Glomerular endothelial cell (primary cell): Measurements from ENCODE around the gene WDR90. TPM values are rescaled to one million over a fixed set of nuclear protein-coding genes. Genes with fewer than 3 reads are reported as not detected.

Experiments used
- DNase-seq: peaks from one replicate; pipeline ENCODE4 v3.0.0-alpha.2; 2011; ENCODE audit warnings: low read depth, low spot score; ENCODE audit errors: extremely low read depth
- total RNA-seq: library from RNA; depleted of rRNA; stranded (reverse); fragments of >200 nt; gene quantifications from 2 replicates; pipeline ENCODE4 v1.2.3, GENCODE V29; 2015

Gene WDR90
- total RNA-seq, 1 donor from 2014 or later, result 21.2 TPM

DNA sequence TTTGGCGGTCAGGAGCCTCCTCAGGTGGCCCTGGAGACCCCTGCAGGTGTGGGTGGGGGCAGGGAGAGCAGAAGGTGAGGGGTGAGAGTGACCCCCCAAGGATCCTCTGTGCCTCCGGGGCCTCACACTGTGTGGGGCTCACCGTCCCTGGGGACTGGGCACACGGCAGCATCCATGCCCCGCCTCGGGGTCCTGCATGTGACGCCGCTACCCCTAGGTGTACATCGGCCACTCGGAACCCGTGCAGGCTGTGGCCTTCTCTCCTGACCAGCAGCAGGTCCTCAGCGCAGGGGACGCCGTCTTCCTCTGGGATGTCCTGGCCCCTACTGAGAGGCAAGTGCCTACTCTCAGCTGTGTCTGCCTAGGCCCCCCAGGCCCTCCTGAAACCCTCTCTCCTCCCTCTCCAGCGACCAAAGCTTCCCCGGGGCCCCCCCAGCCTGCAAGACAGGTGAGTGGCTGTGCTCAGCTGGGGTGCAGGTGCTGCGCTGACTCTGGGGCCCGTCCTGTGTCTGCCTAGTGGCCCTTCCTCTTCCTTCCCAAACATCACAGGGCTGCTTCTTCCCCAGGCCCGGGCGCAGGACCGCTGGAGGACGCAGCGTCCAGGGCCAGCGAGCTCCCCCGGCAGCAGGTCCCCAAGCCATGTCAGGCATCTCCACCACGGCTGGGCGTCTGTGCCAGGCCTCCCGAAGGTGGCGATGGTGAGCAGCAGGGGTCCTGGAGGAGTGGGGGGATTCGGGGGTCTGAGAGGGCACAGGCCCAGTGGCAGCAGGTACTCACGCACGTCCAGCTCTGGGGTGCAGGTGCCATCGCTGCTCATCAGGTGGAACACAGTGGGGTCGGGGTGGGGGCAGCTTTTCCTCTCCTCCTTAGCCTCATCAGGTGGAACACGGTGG is 9.8 kb downstream of the WDR90 start:
- no peak for DNase-seq

DNA sequence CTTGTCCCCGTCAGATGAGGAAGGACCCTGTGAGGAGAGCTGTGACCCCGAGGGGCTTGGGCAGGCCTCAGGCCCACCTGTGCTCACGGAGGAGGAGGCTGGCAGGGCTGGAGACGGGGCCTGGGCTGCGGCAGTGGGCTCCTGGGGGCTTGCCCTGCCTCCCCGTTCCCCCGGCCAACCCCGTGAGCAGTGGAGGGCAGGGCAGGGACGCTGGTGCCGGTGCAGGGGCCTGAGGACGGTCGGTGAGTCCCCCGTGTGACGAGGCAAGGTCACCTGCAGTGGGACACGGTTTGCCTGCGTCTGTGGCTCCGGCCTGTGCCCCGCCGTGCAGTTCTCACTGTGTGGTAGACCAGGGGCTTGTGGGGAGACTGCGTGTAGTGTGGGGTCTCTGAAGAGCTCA is 10.5 kb downstream of the WDR90 start:
- no peak for DNase-seq

DNA sequence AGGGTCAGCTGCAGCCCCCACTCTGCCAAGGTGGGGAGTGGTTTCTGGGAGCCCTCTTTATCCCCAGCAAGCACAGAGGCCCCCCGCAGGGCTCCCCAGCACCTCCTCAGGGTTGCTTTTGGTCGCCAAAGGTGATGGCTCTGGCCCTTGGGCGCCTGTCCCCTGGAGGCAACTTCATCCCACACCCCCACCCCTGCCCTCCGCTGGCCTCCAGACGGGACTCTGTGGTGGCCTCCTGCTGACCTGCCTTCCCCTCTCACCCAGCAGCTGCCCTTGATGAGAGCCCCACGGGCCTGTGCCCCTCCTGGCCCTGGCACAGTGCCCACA is 10.9 kb downstream of the WDR90 start:
- DNase-seq, result no peak

DNA sequence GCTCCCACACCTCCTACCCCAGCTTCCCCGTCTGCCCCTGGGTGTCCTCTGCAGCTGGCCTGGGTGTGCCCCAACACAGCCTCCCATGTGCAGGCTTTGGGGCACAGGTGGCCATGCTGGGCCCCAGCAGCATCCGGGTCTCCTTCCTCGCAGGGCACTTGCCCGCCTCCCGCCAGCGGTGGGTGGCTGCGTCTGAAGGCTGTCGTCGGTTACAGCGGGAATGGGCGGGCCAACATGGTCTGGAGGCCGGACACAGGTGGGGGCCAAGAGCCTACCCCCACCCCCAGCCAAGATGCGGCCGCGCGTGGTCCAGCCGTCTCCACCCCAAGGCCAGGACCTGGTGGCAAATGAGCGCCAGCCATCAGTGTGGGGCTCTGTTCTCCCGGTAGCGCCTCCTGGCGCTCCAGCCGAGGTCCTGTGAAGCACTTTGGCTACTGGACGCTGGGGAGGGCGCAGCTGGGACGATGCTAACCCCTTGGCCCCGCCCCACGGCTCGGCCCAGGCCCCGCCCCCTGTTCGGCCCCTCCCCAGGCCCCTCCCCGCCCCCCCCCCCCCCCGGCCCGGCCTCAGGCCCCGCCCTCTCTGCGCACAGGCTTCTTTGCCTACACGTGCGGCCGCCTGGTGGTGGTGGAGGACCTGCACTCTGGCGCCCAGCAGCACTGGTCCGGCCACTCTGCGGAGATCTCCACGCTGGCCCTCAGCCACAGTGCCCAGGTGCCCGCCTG is 11.5 kb downstream of the WDR90 start:
- DNase-seq, result no peak

DNA sequence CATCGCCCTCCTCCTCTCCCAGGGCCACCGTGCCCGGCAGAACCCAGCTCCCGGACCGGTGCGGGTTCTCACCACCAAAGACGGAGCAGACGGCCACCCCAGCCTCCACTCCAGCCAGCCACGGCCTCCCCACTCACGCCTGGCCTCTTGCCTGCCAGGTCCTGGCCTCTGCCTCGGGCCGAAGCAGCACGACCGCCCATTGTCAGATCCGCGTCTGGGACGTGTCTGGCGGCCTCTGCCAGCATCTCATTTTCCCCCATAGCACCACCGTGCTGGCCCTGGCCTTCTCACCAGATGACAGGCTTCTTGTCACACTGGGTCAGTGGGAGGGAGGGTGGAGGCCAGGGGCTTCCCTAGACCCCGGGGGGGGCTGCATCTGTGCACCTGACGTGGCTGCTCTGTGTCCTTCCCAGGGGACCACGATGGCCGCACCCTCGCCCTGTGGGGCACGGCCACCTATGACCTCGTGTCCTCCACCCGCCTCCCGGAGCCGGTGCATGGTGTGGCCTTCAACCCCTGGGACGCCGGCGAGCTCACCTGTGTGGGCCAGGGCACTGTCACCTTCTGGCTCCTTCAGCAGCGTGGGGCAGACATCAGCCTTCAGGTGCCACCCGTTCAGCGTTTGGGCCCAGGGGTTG is 12.1 kb downstream of the WDR90 start:
- DNase-seq, result no peak

DNA sequence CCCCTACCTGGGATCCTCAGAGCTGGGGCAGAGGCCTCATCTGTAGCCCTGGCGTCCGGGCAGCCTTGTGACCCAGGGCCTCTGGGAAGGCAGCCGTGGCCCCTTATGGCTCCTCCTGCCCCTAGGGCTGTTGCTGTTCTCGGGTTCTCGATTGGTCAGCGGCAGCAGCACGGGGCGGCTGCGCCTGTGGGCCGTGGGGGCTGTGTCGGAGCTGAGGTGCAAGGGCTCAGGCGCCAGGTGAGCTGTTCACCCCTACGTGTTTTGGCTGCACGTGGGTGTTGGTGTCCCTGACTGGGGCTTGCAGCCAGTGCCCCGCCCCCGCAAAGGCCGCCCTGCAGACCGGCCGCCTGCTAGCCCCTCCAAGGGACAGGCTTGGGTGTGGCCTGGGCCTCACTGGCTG is 12.9 kb downstream of the WDR90 start:
- DNase-seq, result no peak

DNA sequence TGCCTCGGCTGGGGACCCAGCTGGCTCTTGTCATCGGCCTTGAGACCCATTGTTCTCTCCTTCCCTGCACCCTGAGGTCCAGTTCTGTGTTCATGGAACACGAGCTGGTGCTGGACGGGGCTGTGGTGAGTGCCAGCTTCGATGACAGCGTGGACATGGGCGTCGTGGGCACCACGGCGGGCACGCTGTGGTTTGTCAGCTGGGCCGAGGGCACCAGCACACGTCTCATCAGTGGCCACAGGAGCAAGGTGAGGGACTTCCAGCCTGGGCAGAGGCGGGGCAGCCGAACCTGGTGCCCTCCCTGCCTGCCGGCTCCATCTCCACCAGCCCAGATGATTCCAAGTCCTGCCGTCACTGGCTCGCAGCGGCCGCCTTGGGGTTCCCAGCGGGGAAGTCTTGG is 13.4 kb downstream of the WDR90 start:
- no peak for DNase-seq

DNA sequence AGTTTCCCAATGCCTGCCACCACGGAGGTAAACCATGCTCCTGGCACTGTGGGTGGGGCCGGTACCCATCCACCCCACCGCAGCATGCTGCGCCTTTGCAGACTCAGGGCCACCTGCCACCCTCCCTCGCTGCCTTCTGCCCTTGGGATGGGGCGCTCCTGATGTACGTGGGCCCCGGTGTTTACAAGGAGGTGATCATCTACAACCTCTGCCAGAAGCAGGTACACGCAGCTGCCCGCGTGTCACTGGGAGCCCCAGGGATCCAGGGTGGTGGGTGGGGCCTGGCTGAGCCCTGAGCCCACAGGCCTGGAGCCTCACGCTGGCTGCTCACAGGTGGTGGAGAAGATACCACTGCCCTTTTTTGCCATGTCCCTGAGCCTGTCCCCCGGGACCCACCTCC is 17.4 kb downstream of the WDR90 start:
- DNase-seq, result no peak

DNA sequence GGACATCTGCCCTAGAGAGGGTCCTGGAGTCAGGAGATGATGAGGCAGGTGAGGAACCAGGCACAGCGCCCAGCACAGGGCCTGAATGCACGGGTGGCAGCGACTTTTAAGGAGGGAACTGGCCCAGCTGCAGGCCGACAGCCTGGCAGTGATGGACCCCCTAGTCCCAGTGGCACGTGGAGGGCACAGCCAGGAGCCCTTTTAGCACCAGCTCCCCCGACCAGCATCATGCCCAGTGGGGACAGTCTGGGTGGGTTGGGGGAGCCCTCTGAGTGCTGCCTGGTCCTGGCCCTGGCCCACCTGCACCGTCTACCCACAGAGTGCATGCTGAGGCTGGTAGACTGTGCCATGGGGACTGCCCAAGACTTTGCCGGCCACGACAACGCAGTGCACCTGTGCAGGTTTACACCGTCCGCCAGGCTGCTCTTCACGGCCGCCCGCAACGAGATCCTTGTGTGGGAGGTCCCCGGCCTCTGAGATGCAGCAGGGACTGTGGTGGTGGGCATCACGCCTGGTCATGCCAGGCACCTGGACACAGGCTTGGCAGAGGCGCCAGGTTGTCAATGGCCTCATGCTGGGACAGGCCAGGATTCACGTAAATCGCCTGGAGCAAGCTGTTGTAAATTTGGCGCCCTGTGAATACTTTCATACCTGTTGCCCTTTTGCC is 18.1 kb downstream of the WDR90 start:
- no peak for DNase-seq

DNA sequence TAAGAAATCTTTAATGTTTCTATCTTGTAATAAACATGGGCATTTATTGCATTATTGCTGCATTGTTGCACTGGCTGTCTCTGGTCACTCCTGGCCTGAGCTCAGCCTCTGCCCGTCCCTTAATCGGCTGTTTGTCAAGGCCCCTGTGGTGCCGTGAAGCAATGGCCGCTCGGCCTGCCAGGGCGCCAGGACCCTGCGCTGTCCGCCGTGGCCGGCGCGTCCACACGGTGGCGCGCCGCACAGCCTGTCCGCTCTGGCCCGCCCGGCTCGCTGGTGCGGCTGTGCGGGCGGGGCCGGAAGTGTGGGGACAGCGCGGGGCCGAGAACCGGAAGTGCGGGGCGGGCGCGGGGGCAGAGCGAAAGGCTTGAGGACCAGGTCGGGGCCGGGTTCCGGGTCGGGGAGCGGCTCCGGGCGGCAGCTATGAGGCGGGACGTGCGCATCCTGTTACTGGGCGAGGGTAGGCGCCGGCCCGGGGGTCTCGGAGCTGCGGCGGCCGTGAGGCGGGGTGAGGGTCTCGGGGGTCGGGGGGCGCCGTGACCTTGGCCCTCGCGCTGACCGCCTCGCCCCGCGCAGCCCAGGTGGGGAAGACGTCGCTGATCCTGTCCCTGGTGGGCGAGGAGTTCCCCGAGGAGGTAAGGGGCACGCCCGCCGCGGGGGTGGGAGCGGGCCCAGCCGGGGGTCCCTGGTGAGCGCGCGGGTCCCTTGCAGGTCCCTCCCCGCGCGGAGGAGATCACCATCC is 18.8 kb downstream of the WDR90 start, which contains the start of gene RHOT2:
RHOT2 (plus strand) TSS at position 353 of the 739 bp plus-strand sequence; CDS start at position 421, 68 bp downstream.
- DNase-seq, result no peak

DNA sequence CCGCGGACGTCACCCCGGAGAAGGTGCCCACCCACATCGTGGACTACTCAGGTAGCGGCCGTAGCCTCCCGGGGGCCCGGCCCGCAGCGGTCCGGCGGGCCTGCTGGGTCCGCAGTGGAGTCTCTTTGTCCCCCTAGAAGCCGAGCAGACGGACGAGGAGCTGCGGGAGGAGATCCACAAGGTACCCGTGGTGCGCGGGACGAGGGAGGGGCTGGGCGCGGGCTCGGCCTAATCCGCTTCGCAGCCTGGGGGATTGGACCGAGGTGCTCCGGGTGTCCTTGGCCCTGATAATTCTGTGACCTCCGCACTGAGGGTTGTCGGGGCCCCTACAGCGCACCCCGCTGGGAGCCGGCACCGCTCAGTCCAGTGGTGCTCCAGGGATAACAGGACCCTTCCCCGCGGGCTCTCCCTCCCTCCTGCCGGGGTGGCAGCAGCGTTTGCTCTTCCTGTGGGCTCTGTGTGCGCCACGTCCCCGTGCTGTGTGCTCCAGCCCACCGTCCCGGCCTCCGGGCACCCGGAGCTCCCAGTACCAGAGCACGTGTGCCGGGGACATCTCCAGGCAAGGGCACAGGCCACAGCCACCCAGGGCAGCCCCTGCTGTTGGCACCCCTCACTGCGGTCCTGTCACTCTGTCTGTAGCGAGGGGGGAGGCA is 19.5 kb downstream of the WDR90 start:
- DNase-seq, result no peak

DNA sequence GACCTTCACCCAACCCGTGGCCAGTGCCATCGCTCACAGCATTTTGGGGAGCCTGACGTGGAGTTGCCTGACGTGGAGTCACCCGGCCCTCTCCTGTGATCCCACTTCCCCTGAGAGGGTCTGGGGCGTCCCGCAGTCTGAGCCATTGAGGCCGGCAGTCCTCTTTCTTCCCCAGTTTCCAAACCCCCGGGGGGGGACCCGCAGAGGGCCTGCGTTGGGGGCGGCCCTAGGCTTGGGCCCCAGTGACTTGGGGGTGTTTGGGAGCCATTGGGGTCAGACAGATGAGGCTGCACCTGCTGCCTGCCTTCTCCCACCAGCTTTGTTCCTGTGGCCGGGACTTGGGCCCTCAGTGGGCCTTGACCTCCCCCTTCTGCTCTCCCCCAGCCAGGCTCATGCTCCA is 20.5 kb downstream of the WDR90 start:
- no peak for DNase-seq

DNA sequence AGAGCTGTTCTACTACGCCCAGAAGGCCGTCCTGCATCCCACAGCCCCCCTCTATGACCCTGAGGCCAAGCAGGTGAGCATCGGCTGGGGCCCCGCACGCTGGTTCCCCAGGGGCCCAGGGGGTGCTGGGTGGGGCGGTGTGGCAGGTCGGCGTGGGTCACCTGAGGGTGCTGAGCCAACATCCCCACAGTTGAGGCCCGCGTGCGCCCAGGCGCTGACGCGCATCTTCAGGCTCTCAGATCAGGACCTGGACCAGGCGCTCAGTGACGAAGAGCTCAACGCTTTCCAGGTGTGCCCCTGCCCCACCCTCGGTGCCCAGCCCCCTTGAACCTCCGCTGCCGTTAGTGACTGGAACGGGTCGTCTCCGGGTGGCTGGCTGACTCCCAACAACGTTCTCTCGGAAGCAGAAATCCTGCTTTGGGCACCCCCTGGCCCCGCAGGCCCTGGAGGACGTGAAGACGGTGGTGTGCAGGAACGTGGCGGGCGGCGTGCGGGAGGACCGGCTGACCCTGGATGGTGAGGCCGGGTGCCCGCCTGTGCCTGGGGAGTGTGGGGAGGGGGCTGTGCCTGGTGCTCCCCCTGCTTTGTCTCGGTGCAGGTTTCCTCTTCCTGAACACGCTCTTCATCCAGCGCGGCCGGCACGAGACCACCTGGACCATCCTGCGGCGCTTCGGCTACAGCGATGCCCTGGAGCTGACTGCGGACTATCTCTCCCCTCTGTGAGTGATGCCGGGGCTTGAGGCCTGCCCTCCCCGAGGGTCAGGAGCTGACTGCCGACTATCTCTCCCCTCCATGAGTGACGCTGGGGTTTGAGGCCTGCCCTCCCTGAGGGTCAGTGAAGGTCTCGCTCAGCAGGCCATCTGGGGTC is 21.6 kb downstream of the WDR90 start:
- DNase-seq, result no peak

DNA sequence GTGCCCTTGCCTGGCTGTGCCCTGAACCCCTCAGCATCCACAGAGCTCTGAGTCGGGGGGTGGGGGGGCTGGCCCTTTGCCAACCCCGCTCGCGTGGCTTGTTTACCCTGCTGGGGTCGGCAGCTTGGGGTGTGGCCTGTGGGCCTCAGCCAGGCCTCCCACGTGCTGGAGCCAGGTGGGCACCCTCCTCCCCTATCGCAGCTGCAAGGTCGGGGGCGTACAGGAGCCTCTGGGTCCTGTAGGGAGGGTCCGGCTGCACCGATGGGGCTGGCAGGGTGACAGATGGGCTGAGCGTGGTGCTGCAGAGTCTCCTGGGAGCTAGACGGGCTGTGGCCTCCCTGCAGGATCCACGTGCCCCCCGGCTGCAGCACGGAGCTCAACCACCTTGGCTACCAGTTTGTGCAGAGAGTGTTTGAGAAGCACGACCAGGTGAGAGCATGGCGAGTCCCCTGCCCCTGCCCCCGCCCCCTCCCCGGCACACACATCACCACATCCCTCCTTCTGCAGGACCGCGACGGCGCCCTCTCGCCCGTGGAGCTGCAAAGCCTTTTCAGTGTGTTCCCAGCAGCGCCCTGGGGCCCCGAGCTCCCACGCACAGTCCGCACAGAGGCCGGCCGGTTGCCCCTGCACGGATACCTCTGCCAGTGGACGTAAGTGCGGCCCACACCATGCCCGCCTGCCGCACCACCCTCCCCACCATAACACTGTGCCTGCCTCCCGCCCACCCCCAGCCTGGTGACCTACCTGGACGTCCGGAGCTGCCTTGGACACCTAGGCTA is 22.4 kb downstream of the WDR90 start:
- no peak for DNase-seq

DNA sequence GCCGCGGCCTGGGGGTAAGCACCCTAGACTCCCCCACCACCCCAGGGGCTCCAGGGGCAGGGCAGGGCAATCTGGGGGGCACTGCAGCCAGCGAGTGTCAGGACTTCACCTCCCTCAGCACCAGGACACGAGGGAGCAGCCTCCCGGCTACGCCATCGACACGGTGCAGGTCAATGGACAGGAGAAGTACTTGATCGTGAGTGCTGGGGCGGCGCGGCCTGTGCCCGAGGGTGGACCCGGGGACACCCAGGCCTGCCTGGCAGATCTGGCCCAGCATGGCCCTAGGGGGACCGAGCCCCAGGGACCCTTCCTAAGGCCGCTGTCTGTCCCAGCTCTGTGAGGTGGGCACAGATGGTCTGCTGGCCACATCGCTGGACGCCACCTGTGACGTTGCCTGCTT is 23.2 kb downstream of the WDR90 start:
- no peak for DNase-seq

DNA sequence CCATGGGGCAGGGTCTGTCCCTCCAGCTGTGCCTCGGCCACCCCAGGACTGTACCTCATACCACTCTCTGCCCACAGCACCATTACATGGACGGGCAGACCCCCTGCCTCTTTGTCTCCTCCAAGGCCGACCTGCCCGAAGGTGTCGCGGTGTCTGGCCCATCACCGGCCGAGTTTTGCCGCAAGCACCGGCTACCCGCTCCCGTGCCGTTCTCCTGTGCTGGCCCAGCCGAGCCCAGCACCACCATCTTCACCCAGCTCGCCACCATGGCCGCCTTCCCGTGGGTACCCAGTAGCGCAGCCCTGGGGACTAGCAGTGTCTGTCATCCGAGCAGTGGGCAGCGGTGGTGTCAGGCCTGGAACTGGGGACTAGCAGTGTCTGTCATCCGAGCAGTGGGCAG is 23.7 kb downstream of the WDR90 start:
- no peak for DNase-seq

DNA sequence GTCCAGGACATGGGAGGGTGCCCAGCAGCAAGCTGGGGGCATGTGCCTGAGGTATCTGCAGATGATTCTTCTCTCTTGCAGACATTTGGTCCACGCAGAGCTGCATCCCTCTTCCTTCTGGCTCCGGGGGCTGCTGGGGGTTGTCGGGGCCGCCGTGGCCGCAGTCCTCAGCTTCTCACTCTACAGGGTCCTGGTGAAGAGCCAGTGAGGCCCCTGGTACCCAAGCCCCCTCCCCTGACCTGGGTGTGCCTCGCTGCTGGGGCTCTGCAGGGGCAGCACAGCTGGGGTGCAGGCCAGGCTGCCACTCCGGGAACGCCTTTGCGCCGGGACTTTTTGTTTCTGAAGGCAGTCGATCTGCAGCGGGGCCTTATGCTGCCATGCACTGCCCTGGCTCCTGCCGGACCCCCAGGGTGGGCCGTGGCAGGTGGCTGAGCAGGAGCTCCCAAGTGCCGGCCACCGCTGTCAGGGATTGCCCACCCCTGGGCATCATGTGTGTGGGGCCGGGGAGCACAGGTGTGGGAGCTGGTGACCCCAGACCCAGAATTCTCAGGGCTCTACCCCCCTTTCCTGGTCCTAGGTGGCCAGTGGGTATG is 24.3 kb downstream of the WDR90 start:
- DNase-seq, result no peak
